Spleen (tissue), 7 donors: ENCODE data around the gene ALPP.
"Not testable (repeated sequence)": the region's sequence is repeated elsewhere in the genome, so short reads cannot be mapped to it uniquely, and the experiment has no call there.

Experiments
- POLR2A ChIP-seq, 3 donors: fragments of 450-650 bp; IDR thresholded peaks; one replicate each; pipeline ENCODE4 v1.5.1; 2017; ENCODE audit warnings: antibody characterized with exemption in 3 of 3, mild to moderate bottlenecking in 1 of 3
- TF ChIP-seq, protein P1 (sequence below), 11 experiments: fragments of 200-600 bp in 7 of 11; fragments of 450-650 bp in 4 of 11; sonication (generic) in 4 of 11; IDR thresholded peaks in 8 of 11; conservative IDR thresholded peaks in 3 of 11; 1 replicate in 7 of 11; 2 replicates in 4 of 11; pipeline versions ENCODE4 v1.4.0 to v1.8.0; 2016 to 2021; ENCODE audit warnings: antibody characterized with exemption in 11 of 11, inconsistent platforms in 4 of 11, mild to moderate bottlenecking in 1 of 11
- donor health status: DM: no; HTN: no; CAD: no; lungs with moderate emphysema.
- donor health status: DM: no; HTN: no; CAD: no.
- donor health status: DM: no; HTN: no; CAD: no.

DNA sequence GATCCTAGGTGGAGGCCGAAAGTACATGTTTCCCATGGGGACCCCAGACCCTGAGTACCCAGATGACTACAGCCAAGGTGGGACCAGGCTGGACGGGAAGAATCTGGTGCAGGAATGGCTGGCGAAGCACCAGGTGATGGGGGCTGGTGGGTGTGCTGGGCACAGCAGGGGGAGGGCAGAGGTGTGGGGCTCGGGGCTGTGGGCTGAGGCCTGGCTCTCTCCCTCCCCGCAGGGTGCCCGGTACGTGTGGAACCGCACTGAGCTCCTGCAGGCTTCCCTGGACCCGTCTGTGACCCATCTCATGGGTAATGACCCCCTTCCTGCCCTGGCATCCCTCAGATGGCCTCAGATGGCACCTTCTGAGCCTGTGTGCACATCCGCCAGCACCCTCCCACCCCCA is 29.7 kb downstream of the ALPP start:
- TF ChIP-seq, protein P1, sequence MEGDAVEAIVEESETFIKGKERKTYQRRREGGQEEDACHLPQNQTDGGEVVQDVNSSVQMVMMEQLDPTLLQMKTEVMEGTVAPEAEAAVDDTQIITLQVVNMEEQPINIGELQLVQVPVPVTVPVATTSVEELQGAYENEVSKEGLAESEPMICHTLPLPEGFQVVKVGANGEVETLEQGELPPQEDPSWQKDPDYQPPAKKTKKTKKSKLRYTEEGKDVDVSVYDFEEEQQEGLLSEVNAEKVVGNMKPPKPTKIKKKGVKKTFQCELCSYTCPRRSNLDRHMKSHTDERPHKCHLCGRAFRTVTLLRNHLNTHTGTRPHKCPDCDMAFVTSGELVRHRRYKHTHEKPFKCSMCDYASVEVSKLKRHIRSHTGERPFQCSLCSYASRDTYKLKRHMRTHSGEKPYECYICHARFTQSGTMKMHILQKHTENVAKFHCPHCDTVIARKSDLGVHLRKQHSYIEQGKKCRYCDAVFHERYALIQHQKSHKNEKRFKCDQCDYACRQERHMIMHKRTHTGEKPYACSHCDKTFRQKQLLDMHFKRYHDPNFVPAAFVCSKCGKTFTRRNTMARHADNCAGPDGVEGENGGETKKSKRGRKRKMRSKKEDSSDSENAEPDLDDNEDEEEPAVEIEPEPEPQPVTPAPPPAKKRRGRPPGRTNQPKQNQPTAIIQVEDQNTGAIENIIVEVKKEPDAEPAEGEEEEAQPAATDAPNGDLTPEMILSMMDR (IDR thresholded peaks at IDR 0.05 in 8 of 11, conservative IDR thresholded peaks at IDR 0.05 in 3 of 11), result not testable (repeated sequence)
- TF ChIP-seq POLR2A (IDR thresholded peaks at IDR 0.05), result not testable (repeated sequence)
